ENCODE measurements around the gene FIGN.

Gene FIGN

GRCh38 chr2:163558251-163559021, 177.4 kb downstream of the FIGN start:
- DNase-seq (ENCODE audit: low read depth in 3 of 3) = no peak

- no peak for DNase-seq (ENCODE audit: low read depth in 3 of 3)
These were observed 179.3 kb downstream of the FIGN start for GRCh38 chr2:163556511-163556910.

- no peak for DNase-seq (ENCODE audit: low read depth in 3 of 3)
These were observed 180.9 kb downstream of the FIGN start for GRCh38 chr2:163554864-163555263.

- DNase-seq (ENCODE audit: low read depth in 3 of 3) = no peak
These were observed 182.2 kb downstream of the FIGN start for GRCh38 chr2:163553601-163554000.

- DNase-seq (ENCODE audit: low read depth in 3 of 3) = no peak
These were observed 183.1 kb downstream of the FIGN start for GRCh38 chr2:163552758-163553157.

- no peak for DNase-seq (ENCODE audit: low read depth in 3 of 3)
These were observed 184.0 kb downstream of the FIGN start for GRCh38 chr2:163551616-163552373.

- no peak for DNase-seq (ENCODE audit: low read depth in 3 of 3)
These were observed 186.8 kb downstream of the FIGN start for GRCh38 chr2:163548970-163549369.
